C4-2B (cell line): Measurements from ENCODE around the gene OXSR1.
"Not testable (repeated sequence)": the region's sequence is repeated elsewhere in the genome, so short reads cannot be mapped to it uniquely, and the experiment has no call there.

Experiments
- CTCF ChIP-seq: fragments of 450-650 bp; conservative IDR thresholded peaks from 2 replicates; pipeline ENCODE4 v1.5.1; 2017; ENCODE audit warnings: mild to moderate bottlenecking
- ZFX ChIP-seq: fragments of 450-650 bp; IDR thresholded peaks from 2 replicates; pipeline ENCODE4 v1.6.1; 2017

GRCh38 chr3:38202931-38203330, 37.6 kb downstream of the OXSR1 start:
- not testable (repeated sequence) for TF ChIP-seq CTCF, ZFX
